ENCODE measurements around the gene FAF1.
"Not testable (repeated sequence)": the region's sequence is repeated elsewhere in the genome, so short reads cannot be mapped to it uniquely, and the experiment has no call there.

FAF1 gene

DNA sequence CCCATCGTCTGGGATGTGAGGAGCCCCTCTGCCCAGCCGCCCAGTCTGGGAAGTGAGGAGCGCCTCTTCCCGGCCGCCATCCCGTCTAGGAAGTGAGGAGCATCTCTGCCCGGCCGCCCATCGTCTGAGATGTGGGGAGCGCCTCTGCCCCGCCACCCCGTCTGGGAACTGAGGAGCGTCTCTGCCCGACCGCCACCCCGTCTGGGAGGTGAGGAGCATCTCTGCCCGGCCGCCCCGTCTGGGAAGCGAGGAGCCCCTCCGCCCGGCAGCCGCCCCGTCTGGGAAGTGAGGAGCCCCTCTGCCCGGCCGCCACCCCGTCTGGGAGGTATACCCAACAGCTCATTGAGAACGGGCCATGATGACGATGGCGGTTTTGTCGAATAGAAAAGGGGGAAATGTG is 7.5 kb downstream of the FAF1 start:
- DNase-seq = not testable (repeated sequence)

DNA sequence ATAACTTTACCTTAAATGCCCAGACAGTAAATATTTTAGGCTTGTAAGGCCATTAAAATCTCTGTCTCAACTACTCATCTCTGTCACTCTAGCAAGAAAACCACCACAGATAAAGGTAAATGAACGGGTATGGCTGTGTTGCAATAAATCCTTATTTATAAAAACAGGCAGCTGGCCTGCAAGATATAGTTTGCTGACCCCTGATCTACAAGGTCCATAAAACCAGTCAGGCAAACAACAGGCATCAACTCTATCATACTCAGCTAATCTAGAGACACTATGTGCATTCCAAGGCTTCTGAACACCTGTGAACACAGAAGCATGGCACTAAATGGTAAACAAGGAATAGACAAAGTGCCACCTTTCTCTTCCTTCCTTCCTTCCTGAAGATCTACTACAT is 9.7 kb downstream of the FAF1 start:
- DNase-seq = no peak

GRCh38 chr1:50949286-50949982 is 10.6 kb downstream of the FAF1 start:
- DNase-seq = no peak

DNA sequence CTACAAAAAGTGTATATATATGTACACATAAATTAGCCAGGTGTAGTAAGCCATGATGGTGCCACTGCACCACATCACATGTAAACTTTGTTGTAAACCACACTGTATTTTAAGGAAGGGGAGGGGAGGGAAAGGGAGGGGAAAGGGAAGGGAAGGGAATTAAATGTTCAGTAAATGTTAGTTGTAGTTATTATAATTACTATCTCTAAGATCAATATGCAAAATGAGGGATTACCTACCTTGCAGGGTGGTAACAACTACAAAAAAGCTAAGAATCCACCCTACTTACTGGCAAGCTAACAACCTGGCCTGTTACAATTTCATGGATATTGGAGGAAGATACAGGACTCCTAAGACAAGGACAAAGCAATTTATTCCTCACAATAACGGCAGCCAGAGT is 17.7 kb downstream of the FAF1 start:
- no peak for DNase-seq

DNA sequence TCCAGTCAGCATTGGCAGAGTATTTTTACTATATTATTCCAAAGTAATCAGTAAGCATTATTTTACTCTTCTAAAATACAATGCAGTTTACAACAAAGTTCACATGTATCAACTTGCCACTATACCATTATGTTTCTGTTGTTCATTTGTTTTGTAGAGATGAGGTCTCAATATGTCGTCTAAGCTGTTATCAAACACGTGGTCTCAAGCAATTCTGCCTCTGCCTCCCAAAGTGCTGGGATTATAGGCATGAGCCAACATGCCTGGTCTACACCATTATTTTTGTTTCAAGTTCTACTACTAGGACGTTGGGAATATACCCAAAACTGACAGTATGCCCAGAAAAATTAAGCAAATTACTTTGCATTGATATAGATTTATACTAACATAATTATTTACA is 19.8 kb downstream of the FAF1 start:
- DNase-seq = no peak

- DNase-seq = no peak
These were observed 23.7 kb downstream of the FAF1 start for GRCh38 chr1:50936321-50936720.

- DNase-seq = not testable (repeated sequence)
These were observed 24.8 kb downstream of the FAF1 start for GRCh38 chr1:50935276-50935675.

- DNase-seq = no peak
These were observed 25.2 kb downstream of the FAF1 start for GRCh38 chr1:50934838-50935237.

DNA sequence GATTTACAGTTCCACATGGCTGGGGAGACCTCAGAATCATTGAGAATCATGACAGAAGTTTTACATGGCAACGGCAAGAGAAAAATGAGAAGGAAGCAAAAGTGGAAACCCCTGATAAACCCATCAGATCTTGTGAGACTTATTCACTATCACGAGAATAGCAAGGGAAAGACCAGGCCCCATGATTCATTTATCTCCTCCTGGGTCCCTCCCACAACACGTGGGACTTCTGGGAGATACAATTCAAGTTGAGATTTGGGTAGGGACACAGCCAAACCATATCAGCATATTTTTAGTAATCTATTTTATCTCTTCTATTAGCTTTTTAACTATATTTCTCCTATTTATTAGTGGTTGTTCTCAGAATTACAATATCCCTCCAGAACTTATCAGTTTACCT is 26.3 kb downstream of the FAF1 start:
- not testable (repeated sequence) for DNase-seq

DNA sequence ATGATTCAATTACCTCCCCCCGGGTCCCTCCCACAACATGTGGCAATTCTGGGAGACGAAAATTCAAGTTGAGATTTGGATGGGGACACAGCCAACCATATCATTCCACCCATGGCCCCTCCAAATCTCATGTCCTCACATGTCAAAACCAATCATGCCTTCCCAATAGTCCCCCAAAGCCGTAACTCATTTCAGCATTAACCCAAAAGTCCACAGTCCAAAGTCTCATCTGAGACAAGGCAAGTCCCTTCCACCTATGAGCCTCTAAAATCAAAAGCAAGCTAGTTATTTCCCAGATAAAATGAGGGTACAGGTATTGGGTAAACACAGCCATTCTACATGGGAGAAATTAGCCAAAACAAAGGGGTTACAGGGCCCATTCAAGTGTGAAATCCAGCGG is 28.0 kb downstream of the FAF1 start:
- DNase-seq = not testable (repeated sequence)

- DNase-seq = no peak
These were observed 28.9 kb downstream of the FAF1 start for GRCh38 chr1:50930965-50931737.

DNA sequence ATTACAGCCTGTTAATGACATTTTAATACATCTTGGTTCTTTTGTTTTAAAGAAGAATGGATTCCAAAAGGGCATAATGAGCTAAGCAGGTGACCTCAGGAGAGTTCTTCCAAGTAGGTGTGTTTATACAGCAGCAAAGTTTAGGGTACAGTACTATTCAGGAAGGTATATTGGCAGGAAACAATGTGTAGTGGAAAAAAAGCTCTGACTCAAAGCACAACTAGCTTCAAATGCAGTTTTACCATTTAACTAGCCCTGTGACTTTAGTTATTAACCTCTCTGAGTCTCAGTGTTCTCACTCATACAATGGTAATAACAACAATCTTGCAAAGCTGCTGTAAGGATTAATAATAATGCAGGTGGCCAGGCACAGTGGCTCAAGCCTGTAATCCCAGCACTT is 29.9 kb downstream of the FAF1 start:
- peak; percentile 49 for DNase-seq

- DNase-seq = no peak
These were observed 30.6 kb downstream of the FAF1 start for GRCh38 chr1:50929376-50929958.

GRCh38 chr1:50923564-50923963 is 36.5 kb downstream of the FAF1 start:
- DNase-seq = no peak

DNA sequence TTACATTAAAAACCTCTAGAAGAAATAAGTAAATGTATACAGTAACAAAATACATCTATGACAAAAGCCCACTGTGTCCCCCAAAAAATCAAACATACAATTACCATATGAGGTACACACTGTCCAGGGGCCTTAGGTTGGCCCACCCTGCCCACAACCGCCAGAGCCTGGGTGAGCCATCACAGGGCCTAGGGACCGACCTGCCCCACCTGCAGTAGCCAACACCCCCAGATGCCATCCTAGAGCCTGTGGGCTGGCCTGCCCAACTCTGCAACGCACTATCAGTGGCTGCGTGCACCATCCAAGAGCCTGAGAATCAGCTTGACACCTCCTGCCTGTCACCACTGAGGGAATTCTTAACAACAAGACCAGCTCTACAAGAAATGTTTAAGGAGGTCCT is 39.0 kb downstream of the FAF1 start:
- DNase-seq = no peak

- DNase-seq = no peak
These were observed 39.7 kb downstream of the FAF1 start for GRCh38 chr1:50920409-50920808.

DNA sequence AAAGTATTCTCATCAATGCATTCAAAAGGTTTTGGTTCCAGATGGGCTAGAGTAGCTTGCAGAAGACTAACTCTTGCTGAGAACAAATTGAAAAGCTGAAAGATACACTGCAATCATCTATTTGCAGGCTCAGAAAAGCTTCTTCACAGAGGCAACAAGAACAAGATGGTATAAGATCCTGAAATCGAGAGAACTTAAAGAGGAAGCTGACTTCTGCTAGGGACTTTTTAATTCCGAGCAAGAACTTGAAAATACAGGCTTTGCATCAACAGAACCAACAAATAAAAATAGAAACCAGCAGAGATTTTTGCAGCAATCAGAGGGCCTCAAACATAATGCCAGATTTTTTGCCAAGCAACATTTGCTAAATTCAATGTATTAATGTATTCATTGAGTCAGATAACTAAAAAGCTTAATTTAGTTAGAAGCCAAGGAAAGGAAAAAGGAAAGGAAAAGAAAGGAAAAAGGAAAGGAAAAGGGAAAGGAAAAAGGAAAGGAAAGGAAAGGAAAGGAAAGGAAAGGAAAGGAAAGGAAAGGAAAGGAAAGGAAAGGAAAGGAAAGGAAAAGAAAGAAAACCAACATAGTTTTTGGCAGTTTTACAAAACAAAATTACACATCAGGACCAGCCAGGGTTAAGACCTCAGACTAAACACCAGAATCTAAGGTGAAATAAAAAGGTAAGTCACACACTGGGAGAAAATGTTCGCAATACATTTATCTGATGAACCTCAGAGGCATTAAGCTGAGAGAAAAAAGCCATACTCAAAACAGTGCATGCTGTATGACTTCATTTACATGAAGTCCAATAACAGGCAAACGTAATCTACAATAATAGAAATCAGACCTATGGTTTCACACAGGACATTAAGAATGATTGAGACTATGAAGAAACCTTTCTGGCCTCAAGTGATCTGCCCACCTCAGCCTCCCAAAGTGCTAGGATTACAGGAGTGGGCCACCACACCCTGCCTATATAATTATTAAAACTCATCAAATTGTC is 42.6 kb downstream of the FAF1 start:
- no peak for DNase-seq

- DNase-seq = no peak
These were observed 44.4 kb downstream of the FAF1 start for GRCh38 chr1:50915621-50916020.

- DNase-seq = no peak
These were observed 46.1 kb downstream of the FAF1 start for GRCh38 chr1:50913954-50914353.

DNA sequence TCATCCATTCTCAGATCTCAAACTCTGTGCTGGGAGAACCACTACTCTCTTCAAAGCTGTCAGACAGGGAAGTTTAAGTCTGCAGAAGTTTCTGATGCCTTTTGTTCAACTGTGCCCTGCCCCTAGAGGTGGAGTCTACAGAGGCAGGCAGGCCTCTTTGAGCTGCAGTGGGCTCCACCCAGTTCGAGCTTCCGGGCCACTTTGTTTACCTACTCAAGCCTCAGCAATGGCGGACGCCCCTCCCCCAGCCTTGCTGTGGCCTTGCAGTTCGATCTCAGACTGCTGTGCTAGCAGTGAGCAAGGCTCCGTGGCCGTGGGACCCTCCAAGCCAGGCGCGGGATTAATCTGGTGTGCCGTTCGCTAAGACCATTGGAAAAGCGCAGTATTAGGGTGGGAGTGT is 49.7 kb downstream of the FAF1 start:
- not testable (repeated sequence) for DNase-seq

- DNase-seq = not testable (repeated sequence)
These were observed 52.5 kb downstream of the FAF1 start for GRCh38 chr1:50907610-50908009.

DNA sequence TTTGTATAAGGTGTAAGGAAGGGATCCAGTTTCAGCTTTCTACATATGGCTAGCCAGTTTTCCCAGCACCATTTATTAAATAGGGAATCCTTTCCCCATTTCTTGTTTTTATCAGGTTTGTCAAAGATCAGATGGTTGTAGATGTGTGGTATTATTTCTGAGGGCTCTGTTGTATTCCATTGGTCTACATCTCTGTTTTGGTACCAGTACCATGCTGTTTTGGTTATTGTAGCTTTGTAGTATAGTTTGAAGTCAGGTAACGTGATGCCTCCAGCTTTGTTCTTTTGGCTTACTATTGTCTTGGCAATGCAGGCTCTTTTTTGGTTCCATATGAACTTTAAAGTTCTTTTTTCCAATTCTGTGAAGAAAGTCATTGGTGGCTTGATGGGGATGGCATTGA is 54.0 kb downstream of the FAF1 start:
- DNase-seq = not testable (repeated sequence)

DNA sequence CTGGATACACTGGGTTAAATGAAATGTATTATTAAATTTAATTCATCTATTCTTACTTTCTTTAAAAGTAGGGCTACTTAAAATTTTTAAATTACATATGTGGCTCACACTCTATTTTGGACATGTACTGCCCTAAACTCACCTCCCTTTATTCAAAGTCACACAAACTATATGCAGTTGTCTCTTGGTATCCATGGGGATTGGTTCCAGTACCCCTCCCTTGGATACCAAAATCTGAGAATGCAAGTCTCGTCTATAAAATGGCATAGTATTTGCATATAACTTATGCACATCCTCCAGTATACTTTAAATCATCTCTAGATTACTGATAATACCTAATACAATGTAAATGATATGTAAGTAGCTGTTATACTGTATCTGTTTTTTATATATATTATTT is 57.6 kb downstream of the FAF1 start:
- no peak for DNase-seq
